HG03457 (cell line): ENCODE results near the gene CALHM1.

Source experiments
- ATAC-seq: cut with Tn5 transposase; IDR thresholded peaks from one replicate; pipeline ENCODE4 v1.9.1; 2021; ENCODE audit warnings: moderate number of reproducible peaks; ENCODE audit not compliant: unreplicated experiment

The CALHM1 gene

DNA sequence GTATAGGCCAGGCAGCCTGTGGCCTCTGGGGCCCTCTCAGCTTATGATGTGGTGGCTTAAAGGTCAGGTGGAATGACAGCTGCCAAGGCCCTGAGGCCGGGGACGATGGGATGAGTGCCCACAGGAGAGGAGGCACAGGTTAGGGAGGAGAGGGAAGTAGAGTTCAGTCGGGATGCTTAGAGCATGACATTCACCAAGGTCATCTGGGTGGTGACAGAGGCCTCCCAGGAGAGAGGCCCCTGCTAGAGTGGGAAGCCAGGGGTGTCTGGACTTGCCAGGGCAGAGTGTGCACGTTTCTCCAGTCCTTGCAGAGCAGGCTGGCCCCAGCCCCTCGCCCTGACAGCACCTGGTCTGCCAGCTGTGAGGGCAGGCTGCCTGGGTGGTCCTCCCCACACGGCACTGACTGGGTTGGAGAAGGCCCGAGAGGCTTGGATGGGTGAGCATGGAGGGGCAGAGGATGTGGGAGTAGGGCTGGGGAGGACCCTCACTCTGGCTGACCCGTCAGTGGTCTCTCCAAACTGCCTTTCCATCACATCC lies 1.5 kb downstream of the CALHM1 start:
- ATAC-seq: no peak

GRCh38 chr10:103456074-103456660 lies 2.5 kb downstream of the CALHM1 start:
- ATAC-seq: no peak

DNA sequence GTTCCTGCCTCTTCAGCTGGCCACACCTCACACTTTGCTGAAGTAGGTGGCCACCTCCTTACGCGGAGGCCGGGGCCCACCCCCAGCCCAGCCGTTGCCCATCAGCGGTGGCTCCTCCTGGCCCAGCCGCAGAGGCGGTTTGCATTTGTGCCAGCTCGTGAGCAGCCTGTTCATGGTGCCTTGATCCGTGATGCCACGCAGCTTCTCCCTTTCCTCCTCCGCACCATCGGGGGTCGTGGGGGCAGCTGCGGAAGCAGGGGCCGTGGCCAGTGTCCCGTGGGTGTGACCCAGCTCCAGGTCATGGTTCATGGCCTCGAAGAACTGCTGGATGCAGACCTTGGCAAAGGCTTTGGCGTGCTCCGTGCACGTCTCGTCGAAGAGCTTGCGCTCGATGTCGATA lies 3.5 kb downstream of the CALHM1 start:
- no peak for ATAC-seq

GRCh38 chr10:103454026-103454425 lies 4.7 kb downstream of the CALHM1 start:
- no peak for ATAC-seq

DNA sequence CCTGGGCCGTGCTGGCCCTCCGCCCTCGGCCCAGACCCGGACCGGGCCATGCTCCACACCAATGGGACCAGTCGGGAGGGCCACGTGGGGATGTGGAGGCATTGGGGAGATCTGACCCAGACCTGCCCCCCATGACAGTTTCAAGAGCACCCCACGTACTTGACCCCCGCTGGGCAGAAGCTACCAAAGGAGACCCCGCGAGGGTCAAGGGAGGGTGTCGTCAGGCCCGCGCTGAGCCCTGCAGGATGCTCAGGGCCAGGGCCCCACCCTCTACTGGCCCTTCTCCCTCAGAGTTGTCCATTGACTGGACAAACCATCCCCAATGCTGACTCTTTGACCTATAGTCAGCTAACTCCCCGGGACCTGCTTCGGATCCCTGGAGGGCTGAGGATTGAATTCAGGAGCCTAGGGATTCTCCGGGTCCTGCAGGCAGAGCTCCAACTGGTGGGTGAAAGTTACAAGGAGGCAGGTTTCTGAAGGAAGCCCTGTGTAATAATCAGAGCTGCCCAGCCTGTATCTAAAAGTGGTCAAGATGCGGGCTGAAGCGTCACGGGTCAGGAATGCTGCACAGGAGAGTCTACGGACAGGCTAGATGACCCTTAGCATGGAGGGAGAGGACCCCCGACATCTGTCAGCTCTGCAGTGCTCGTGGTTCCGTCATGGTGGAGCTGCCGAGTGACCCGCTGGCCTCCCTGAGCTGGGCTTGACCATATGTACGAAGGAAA lies 6.0 kb downstream of the CALHM1 start:
- no peak for ATAC-seq

- ATAC-seq: no peak
Observed at GRCh38 chr10:103451831-103452505, 6.7 kb downstream of the CALHM1 start, which contains the start of gene CALHM2. Gene CALHM2, minus strand, starts transcription at chr10:103452370. Its CDS starts 2,429 bp downstream, at chr10:103449941.

DNA sequence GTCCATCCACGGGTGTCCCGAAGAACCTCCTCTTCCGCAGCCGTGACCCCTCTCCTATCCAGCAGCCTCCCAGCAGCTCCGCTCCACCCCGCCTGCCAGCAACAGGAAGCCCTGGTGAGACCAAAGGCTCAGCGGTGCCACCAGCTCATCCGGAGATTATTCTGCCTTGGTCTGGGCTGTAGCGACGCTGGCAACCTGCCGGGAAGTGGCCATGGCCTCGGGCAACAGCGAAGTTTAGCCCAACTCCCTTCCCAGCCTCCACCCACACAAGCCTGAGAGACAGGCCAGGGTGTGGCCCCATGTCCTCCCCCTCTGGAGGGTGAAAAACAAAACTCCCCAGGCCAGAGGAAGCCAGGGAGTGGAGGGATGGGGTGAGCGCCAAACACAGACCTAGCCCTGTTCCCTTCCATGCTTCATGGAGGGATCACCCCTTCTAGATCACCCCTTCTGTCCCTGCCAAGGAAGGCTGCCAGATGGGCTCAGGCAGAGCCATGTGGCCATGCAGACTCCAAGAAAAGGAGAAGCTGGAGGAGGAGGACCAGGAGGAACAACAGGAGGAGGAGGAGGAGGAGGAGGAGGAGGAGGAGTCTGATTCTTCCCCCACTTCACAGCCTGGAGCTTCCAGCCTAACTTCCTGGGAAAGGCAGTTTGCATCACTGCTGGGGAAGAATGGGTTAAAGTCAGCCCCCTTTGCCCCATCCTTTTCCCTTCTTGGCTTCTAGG lies 7.4 kb downstream of the CALHM1 start:
- ATAC-seq: no peak

GRCh38 chr10:103450201-103450695 lies 8.5 kb downstream of the CALHM1 start:
- ATAC-seq: no peak

GRCh38 chr10:103449208-103450144 lies 9.2 kb downstream of the CALHM1 start:
- ATAC-seq: no peak

DNA sequence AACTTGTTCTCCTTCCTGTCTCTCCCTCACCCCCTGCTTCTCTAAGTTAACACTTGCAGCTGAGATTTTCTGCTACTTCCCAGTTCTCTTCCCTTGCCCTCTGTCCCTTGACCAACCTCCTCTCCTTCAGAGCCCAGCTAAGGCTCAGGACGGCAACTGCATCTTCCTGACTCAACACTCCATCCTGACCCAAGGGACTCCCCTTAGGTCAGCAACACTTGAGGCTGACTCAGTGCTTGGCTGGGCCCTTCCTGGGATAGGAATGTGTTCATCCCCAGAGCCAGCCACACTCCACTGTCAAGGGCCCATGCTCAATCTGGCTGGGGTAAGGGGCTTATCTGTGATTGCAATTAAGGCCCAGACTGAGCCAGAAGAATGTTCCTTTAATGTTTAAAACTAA lies 10.0 kb downstream of the CALHM1 start:
- ATAC-seq: no peak

DNA sequence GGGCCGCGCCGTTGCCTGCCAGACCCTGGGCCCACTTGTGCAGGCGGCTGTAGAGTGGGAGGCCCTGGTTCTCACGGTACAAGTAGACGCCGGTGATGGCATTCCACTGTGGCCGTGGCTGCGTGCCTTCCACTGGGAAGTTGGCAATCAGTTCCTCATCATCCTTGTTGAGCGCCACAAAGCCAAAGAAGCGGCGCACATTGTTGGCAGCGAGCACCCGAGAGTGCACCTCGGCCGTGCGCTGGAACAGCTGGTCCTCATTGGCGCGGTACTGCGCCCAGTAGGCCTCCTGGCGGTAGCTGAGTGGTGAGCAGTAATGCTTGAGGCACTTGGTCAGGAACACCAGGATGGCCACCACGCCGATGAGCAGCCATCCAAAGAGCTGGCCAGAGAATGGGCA lies 11.5 kb downstream of the CALHM1 start:
- no peak for ATAC-seq

GRCh38 chr10:103445767-103446567 lies 12.7 kb downstream of the CALHM1 start:
- ATAC-seq: no peak

- ATAC-seq: no peak
Observed at GRCh38 chr10:103445366-103445765, 13.3 kb downstream of the CALHM1 start.

DNA sequence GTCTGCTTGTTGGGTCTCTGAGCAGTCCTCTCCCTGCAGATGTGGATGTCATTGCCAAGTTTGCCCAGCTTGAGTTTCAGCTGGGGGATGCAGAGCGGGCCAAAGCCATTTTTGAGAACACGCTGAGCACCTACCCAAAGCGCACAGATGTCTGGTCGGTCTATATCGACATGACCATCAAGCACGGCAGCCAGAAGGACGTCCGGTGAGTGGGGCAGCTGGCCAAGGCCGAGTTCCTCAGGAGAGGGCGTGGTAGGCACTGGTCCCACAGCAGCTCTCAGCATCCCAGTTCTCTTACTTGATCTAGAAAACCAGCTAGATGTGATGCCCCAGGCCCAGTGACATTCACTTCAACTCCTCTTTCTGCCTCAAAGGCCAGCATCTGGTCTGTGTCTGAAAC lies 14.2 kb downstream of the CALHM1 start:
- ATAC-seq: no peak

DNA sequence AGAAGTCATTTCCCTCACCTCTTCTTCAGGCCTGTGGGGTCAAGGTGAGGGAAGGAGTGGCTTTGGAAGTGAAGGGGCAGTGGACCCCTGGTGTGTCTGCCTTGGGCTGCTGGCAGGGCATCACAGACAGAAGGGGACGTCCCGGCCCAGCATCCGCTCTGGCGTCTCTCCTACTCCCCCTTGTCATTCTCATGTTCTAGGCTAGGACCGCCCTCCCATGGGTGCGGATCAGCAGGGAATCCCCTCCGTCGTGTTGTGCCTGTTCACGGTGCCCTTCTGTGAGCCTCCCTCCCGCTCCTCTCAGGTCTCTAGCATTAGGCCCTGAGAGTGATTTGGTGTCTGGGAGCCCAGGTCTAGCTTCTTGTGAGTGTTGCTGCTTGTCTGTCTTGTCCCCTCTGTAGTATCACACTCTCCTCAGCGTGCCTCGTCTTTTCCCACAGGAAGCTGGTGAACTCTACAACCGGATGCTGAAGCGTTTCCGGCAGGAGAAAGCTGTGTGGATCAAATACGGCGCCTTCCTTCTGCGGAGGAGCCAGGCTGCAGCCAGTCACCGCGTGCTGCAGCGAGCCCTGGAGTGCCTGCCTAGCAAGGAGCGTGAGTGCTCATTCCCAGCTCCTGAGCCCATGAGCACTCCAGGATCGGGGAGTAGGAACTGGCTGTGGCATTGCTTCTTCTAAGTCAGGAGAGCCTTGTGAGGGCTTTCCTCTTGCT lies 15.1 kb downstream of the CALHM1 start:
- no peak for ATAC-seq

DNA sequence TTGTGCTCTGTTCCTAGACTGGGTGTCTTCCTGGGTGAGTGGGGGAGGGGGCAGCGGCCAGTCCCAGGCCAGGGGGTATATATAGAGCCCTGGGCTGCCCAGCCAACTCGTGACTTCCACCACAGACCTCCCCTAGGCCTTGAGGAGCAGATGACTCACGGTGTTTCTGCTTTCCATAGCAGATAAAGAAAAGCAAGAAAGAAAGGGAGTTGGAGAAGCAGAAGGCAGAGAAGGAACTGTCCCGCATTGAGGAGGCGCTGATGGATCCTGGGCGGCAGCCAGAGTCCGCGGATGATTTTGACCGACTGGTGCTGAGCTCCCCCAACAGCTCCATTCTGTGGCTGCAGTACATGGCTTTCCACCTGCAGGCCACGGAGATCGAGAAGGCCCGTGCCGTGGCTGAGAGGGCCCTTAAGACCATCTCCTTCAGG lies 16.7 kb downstream of the CALHM1 start:
- no peak for ATAC-seq

- ATAC-seq: no peak
Observed at GRCh38 chr10:103441611-103442010, 17.1 kb downstream of the CALHM1 start.

DNA sequence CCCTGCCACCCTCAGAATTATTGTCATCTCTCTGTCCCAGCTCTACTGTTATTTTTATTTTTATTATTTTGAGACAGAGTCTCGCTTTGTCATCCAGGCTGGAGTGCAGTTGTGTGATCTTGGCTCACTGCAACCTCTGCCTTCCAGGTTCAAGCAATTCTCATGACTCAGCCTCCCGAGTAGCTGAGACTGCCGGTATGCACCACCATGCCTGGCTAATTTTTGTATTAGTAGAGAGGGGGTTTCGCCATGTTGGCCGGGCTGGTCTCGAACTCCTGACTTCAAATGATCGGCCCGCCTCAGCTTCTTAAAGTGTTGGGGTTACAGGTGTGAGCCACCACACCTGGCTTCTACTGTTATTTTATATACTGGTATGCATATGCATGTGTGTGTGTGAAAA lies 17.5 kb downstream of the CALHM1 start:
- ATAC-seq: no peak
